ENCODE data around the gene HMG20A. TPM values are rescaled to one million over a fixed set of nuclear protein-coding genes. Genes with fewer than 3 reads are reported as not detected.

HMG20A gene
- total RNA-seq, 2 experiments from 2014 or later, result 41.2 to 47.1 TPM

- no peaks in the 10 kb centered on the region for H3K4me1 Mint-ChIP-seq
- H3K36me3 Mint-ChIP-seq, result no peaks in the 10 kb centered on the region
- no peaks in the 10 kb centered on the region for H3K27me3 Mint-ChIP-seq
- H3K9me3 Mint-ChIP-seq, result no peaks in the 10 kb centered on the region
- H3K27ac Mint-ChIP-seq, result no peak overlapping the region
- no peak overlapping the region for H3K4me3 Mint-ChIP-seq
- no peak for DNase-seq
These were observed 96.9 kb downstream of the HMG20A start for GRCh38 chr15:77517579-77517978.

GRCh38 chr15:77518458-77518857 is 97.8 kb downstream of the HMG20A start:
- Mint-ChIP-seq H3K9me3 (no peaks in the 10 kb centered on the region), H3K4me3 (no peak overlapping the region), H3K4me1 (no peaks in the 10 kb centered on the region), H3K27ac (no peak overlapping the region), H3K27me3 (no peaks in the 10 kb centered on the region), H3K36me3 (no peaks in the 10 kb centered on the region)
- DNase-seq, result no peak

- no peak overlapping the region for H3K4me3 Mint-ChIP-seq
- H3K27me3 Mint-ChIP-seq, result no peaks in the 10 kb centered on the region
- no peaks in the 10 kb centered on the region for H3K9me3 Mint-ChIP-seq
These were observed 98.9 kb downstream of the HMG20A start for GRCh38 chr15:77519540-77519939.

GRCh38 chr15:77521206-77521605 is 100.5 kb downstream of the HMG20A start:
- H3K9me3 Mint-ChIP-seq, result no peaks in the 10 kb centered on the region
- no peak overlapping the region for H3K27ac Mint-ChIP-seq
- no peaks in the 10 kb centered on the region for H3K4me1 Mint-ChIP-seq
- no peaks in the 10 kb centered on the region for H3K27me3 Mint-ChIP-seq
- DNase-seq, result no peak
- no peak overlapping the region for H3K4me3 Mint-ChIP-seq
- no peaks in the 10 kb centered on the region for H3K36me3 Mint-ChIP-seq

More at GRCh38 chr15:77519540-77519939, 98.9 kb downstream of the HMG20A start:
- Mint-ChIP-seq H3K36me3 (no peaks in the 10 kb centered on the region), H3K4me1 (no peaks in the 10 kb centered on the region), H3K27ac (no peak overlapping the region)
- DNase-seq, result no peak

GRCh38 chr15:77525400-77525811 is 104.7 kb downstream of the HMG20A start:
- Mint-ChIP-seq H3K36me3 (no peaks in the 10 kb centered on the region), H3K4me3 (no peak overlapping the region), H3K27ac (no peak overlapping the region), H3K9me3 (no peaks in the 10 kb centered on the region), H3K4me1 (no peaks in the 10 kb centered on the region), H3K27me3 (no peaks in the 10 kb centered on the region)
- no peak for DNase-seq

- no peaks in the 10 kb centered on the region for H3K9me3 Mint-ChIP-seq
- DNase-seq, result no peak
- H3K27ac Mint-ChIP-seq, result no peak overlapping the region
- no peaks in the 10 kb centered on the region for H3K36me3 Mint-ChIP-seq
- no peaks in the 10 kb centered on the region for H3K4me1 Mint-ChIP-seq
- no peak overlapping the region for H3K4me3 Mint-ChIP-seq
- no peaks in the 10 kb centered on the region for H3K27me3 Mint-ChIP-seq
These were observed 105.4 kb downstream of the HMG20A start for GRCh38 chr15:77525907-77526594.

GRCh38 chr15:77526595-77527163 is 106.0 kb downstream of the HMG20A start:
- H3K36me3 Mint-ChIP-seq, result no peaks in the 10 kb centered on the region
- H3K27ac Mint-ChIP-seq, result no peak overlapping the region
- H3K4me3 Mint-ChIP-seq, result no peak overlapping the region
- no peaks in the 10 kb centered on the region for H3K27me3 Mint-ChIP-seq
- no peaks in the 10 kb centered on the region for H3K4me1 Mint-ChIP-seq
- no peak for DNase-seq
- H3K9me3 Mint-ChIP-seq, result no peaks in the 10 kb centered on the region

GRCh38 chr15:77527164-77527778 is 106.6 kb downstream of the HMG20A start:
- H3K27me3 Mint-ChIP-seq, result no peaks in the 10 kb centered on the region
- no peak for DNase-seq

GRCh38 chr15:77527831-77528231 is 107.1 kb downstream of the HMG20A start:
- no peak for DNase-seq
- Mint-ChIP-seq H3K27ac (no peak overlapping the region), H3K36me3 (no peaks in the 10 kb centered on the region), H3K4me1 (no peaks in the 10 kb centered on the region), H3K27me3 (no peaks in the 10 kb centered on the region), H3K9me3 (no peaks in the 10 kb centered on the region), H3K4me3 (no peak overlapping the region)

More at GRCh38 chr15:77527164-77527778, 106.6 kb downstream of the HMG20A start:
- Mint-ChIP-seq H3K4me3 (no peak overlapping the region), H3K9me3 (no peaks in the 10 kb centered on the region), H3K4me1 (no peaks in the 10 kb centered on the region), H3K36me3 (no peaks in the 10 kb centered on the region), H3K27ac (no peak overlapping the region)

GRCh38 chr15:77528290-77528967 is 107.7 kb downstream of the HMG20A start:
- DNase-seq, result no peak
- H3K27me3 Mint-ChIP-seq, result no peaks in the 10 kb centered on the region
- no peaks in the 10 kb centered on the region for H3K9me3 Mint-ChIP-seq
- no peak overlapping the region for H3K27ac Mint-ChIP-seq
- H3K36me3 Mint-ChIP-seq, result no peaks in the 10 kb centered on the region
- H3K4me3 Mint-ChIP-seq, result no peak overlapping the region
- H3K4me1 Mint-ChIP-seq, result no peaks in the 10 kb centered on the region

GRCh38 chr15:77528968-77529319 is 108.3 kb downstream of the HMG20A start:
- H3K36me3 Mint-ChIP-seq, result no peaks in the 10 kb centered on the region
- DNase-seq, result no peak
- no peaks in the 10 kb centered on the region for H3K27me3 Mint-ChIP-seq
- H3K9me3 Mint-ChIP-seq, result no peaks in the 10 kb centered on the region
- H3K4me1 Mint-ChIP-seq, result no peaks in the 10 kb centered on the region
- no peak overlapping the region for H3K27ac Mint-ChIP-seq
- no peak overlapping the region for H3K4me3 Mint-ChIP-seq

- Mint-ChIP-seq H3K4me1 (no peaks in the 10 kb centered on the region), H3K9me3 (no peaks in the 10 kb centered on the region), H3K4me3 (no peak overlapping the region), H3K27ac (no peak overlapping the region), H3K36me3 (no peaks in the 10 kb centered on the region), H3K27me3 (no peaks in the 10 kb centered on the region)
- no peak for DNase-seq
These were observed 108.9 kb downstream of the HMG20A start for GRCh38 chr15:77529394-77530159.

GRCh38 chr15:77530576-77530975 is 109.9 kb downstream of the HMG20A start:
- Mint-ChIP-seq H3K4me1 (no peaks in the 10 kb centered on the region), H3K27me3 (no peaks in the 10 kb centered on the region), H3K9me3 (no peaks in the 10 kb centered on the region), H3K36me3 (no peaks in the 10 kb centered on the region), H3K4me3 (no peak overlapping the region), H3K27ac (no peak overlapping the region)
- no peak for DNase-seq

GRCh38 chr15:77531191-77532000 is 110.7 kb downstream of the HMG20A start:
- H3K9me3 Mint-ChIP-seq, result no peaks in the 10 kb centered on the region
- DNase-seq, result no peak
- no peak overlapping the region for H3K4me3 Mint-ChIP-seq
- peaks cover 4% of the 10 kb centered on the region for H3K27me3 Mint-ChIP-seq
- H3K27ac Mint-ChIP-seq, result no peak overlapping the region
- H3K36me3 Mint-ChIP-seq, result no peaks in the 10 kb centered on the region
- no peaks in the 10 kb centered on the region for H3K4me1 Mint-ChIP-seq
